MM.1S (cell line): ENCODE measurements around the gene LRRC8D.

Source experiments
- DNase-seq: peaks from one replicate; pipeline ENCODE4 v3.0.0-alpha.2; 2015
- H2AFZ ChIP-seq: fragments of 300-600 bp; sonication (generic); 2 replicates; pipeline ENCODE4 v1.6.0; 2016; ENCODE audit warnings: antibody characterized with exemption, low read length
- H3F3A ChIP-seq: fragments of 300-600 bp; sonication (generic); 2 replicates; pipeline ENCODE4 v1.6.1; 2016; ENCODE audit warnings: mild to moderate bottlenecking, antibody characterized with exemption, low read length, moderate library complexity, mixed read lengths; ENCODE audit not compliant: insufficient read depth
- H3K27ac ChIP-seq: fragments of 300-600 bp; sonication (generic); 2 replicates; pipeline ENCODE4 v1.5.1; 2016; ENCODE audit warnings: mild to moderate bottlenecking, low read length
- H3K27me3 ChIP-seq: fragments of 300-600 bp; sonication (generic); replicated peaks from 2 replicates; pipeline ENCODE4 v1.6.0; 2016; ENCODE audit warnings: low read length; ENCODE audit not compliant: insufficient read depth
- H3K36me3 ChIP-seq: fragments of 300-600 bp; sonication (generic); replicated peaks from 2 replicates; pipeline ENCODE4 v1.6.1; 2016; ENCODE audit warnings: mild to moderate bottlenecking, low read length, mixed read lengths; ENCODE audit not compliant: insufficient read depth
- H3K4me1 ChIP-seq: fragments of 300-600 bp; sonication (generic); 2 replicates; pipeline ENCODE4 v1.6.1; 2016; ENCODE audit warnings: low read length, mixed read lengths
- H3K4me2 ChIP-seq: fragments of 300-600 bp; sonication (generic); 2 replicates; pipeline ENCODE4 v1.6.0; 2016; ENCODE audit warnings: low read depth, low read length
- H3K4me3 ChIP-seq: fragments of 300-600 bp; sonication (generic); 2 replicates; pipeline ENCODE4 v1.5.1; 2016; ENCODE audit warnings: low read length, mixed read lengths
- H3K79me2 ChIP-seq: fragments of 300-600 bp; sonication (generic); 2 replicates; pipeline ENCODE4 v1.6.1; 2016; ENCODE audit warnings: mixed run types, low read length, mixed read lengths
- H3K9ac ChIP-seq: fragments of 300-600 bp; sonication (generic); 2 replicates; pipeline ENCODE4 v1.6.1; 2016; ENCODE audit warnings: low read length, mixed read lengths
- H3K9me2 ChIP-seq: fragments of 300-600 bp; sonication (generic); replicated peaks from 2 replicates; pipeline ENCODE4 v1.6.1; 2016; ENCODE audit warnings: mild to moderate bottlenecking, low read length, mixed read lengths; ENCODE audit not compliant: insufficient read depth
- H3K9me3 ChIP-seq: fragments of 300-600 bp; sonication (generic); replicated peaks from 2 replicates; pipeline ENCODE4 v1.6.1; 2016; ENCODE audit warnings: mild to moderate bottlenecking, low read length, mixed read lengths; ENCODE audit not compliant: insufficient read depth
- H4K20me1 ChIP-seq: fragments of 300-600 bp; sonication (generic); 2 replicates; pipeline ENCODE4 v1.6.1; 2016; ENCODE audit warnings: mild to moderate bottlenecking, low read length, moderate library complexity, mixed read lengths; ENCODE audit not compliant: insufficient read depth
- CTCF ChIP-seq: fragments of 300-600 bp; sonication (generic); IDR thresholded peaks from 2 replicates; pipeline ENCODE4 v1.5.1; 2016; ENCODE audit warnings: antibody characterized with exemption, low read length, mixed read lengths
- EZH2 ChIP-seq: fragments of 300-600 bp; sonication (generic); optimal IDR thresholded peaks from 2 replicates; pipeline ENCODE3; 2017; ENCODE audit warnings: low read depth, mild to moderate bottlenecking, antibody characterized with exemption, low read length, mixed read lengths
- EZH2phosphoT487 ChIP-seq: fragments of 300-600 bp; sonication (generic); IDR thresholded peaks from 2 replicates; pipeline ENCODE4 v1.6.1; 2018; ENCODE audit warnings: antibody characterized with exemption, low read length

LRRC8D gene

GRCh38 chr1:89898695-89899470 is 78.1 kb downstream of the LRRC8D start:
- H3K9ac ChIP-seq = no peak overlapping the region
- H3K9me2 ChIP-seq = no peaks in the 10 kb centered on the region
- H3K36me3 ChIP-seq = no peaks in the 10 kb centered on the region
- no peaks in the 10 kb centered on the region for H3K79me2 ChIP-seq
- no peaks in the 10 kb centered on the region; the same call in 1 of the 2 replicates for H3F3A ChIP-seq
- no peak overlapping the region for H2AFZ ChIP-seq
- no peaks in the 10 kb centered on the region for H3K27me3 ChIP-seq
- H3K4me2 ChIP-seq = no peak overlapping the region
- H3K4me1 ChIP-seq = 0 out of 2 replicates have a peak, but pooled peaks cover under 1% of the 10 kb centered on the region
- no peak for DNase-seq
- H4K20me1 ChIP-seq = no peaks in the 10 kb centered on the region
- TF ChIP-seq CTCF (no peak), EZH2phosphoT487 (no peak), EZH2 (no peak)
- no peak overlapping the region for H3K4me3 ChIP-seq
- H3K9me3 ChIP-seq = no peaks in the 10 kb centered on the region
- no peak overlapping the region for H3K27ac ChIP-seq

- no peak overlapping the region for H3K27ac ChIP-seq
- no peaks in the 10 kb centered on the region for H3K9me2 ChIP-seq
- H3K9me3 ChIP-seq = no peaks in the 10 kb centered on the region
- H3F3A ChIP-seq = no peaks in the 10 kb centered on the region; the same call in 1 of the 2 replicates
- H3K36me3 ChIP-seq = no peaks in the 10 kb centered on the region
- H3K4me3 ChIP-seq = no peak overlapping the region
- no peak overlapping the region for H3K9ac ChIP-seq
- TF ChIP-seq CTCF (no peak), EZH2 (no peak), EZH2phosphoT487 (no peak)
- H2AFZ ChIP-seq = no peak overlapping the region
- peaks cover 7% of the 10 kb centered on the region; the same call in 1 of the 2 replicates for H3K4me1 ChIP-seq
- no peaks in the 10 kb centered on the region for H3K27me3 ChIP-seq
- H3K79me2 ChIP-seq = no peaks in the 10 kb centered on the region
- H4K20me1 ChIP-seq = no peaks in the 10 kb centered on the region
- H3K4me2 ChIP-seq = no peak overlapping the region
- no peak for DNase-seq
Measured at GRCh38 chr1:89900323-89900722, 79.5 kb downstream of the LRRC8D start.

- no peaks in the 10 kb centered on the region for H3K27me3 ChIP-seq
- no peaks in the 10 kb centered on the region for H3K9me3 ChIP-seq
- H3K4me3 ChIP-seq = no peak overlapping the region
- no peak overlapping the region for H3K4me2 ChIP-seq
- H3F3A ChIP-seq = no peaks in the 10 kb centered on the region; the same call in 1 of the 2 replicates
- H4K20me1 ChIP-seq = no peaks in the 10 kb centered on the region
- H3K79me2 ChIP-seq = no peaks in the 10 kb centered on the region
- peaks cover 7% of the 10 kb centered on the region; the same call in 1 of the 2 replicates for H3K4me1 ChIP-seq
- H3K9me2 ChIP-seq = no peaks in the 10 kb centered on the region
- TF ChIP-seq EZH2phosphoT487 (no peak), CTCF (no peak), EZH2 (no peak)
- no peak overlapping the region for H3K27ac ChIP-seq
- no peak overlapping the region for H2AFZ ChIP-seq
- no peaks in the 10 kb centered on the region for H3K36me3 ChIP-seq
- no peak overlapping the region for H3K9ac ChIP-seq
- DNase-seq = no peak
Measured at GRCh38 chr1:89900791-89901708, 80.2 kb downstream of the LRRC8D start.
